Measurements from ENCODE around the gene ACACB. TPM values are rescaled to one million over a fixed set of nuclear protein-coding genes. Genes with fewer than 3 reads are reported as not detected.

The ACACB gene
- polyA plus RNA-seq, 1 donor = 13.6 TPM

DNA sequence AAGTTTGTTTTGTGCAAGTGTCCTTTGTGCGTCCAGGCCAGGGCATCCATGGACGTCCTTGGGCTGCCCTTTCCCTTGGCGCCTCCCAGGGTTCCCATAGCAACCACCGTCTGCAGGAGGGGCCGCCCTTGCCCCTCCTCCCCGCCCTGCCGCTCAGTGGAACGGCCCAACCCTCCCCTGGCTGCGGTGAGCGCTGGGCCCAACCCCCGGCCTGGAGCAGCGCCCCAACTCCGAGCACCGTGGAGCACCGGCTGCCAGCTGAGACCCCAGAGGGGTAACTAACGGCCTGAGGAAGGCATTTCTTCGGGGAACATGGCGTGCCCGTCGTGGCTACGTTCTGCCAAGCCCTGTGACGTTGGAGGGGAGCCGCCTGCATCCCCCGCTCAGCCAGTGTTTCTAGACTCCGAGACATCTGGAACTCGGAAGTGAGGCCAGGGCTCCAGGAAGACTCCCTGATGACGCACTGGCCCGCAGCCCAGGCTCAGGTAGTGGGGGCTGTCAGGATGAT is 5.3 kb upstream of the ACACB start:
- DNase-seq = peak; percentile 91

GRCh38 chr12:109112720-109113465 is 3.5 kb upstream of the ACACB start:
- no peak for DNase-seq

DNA sequence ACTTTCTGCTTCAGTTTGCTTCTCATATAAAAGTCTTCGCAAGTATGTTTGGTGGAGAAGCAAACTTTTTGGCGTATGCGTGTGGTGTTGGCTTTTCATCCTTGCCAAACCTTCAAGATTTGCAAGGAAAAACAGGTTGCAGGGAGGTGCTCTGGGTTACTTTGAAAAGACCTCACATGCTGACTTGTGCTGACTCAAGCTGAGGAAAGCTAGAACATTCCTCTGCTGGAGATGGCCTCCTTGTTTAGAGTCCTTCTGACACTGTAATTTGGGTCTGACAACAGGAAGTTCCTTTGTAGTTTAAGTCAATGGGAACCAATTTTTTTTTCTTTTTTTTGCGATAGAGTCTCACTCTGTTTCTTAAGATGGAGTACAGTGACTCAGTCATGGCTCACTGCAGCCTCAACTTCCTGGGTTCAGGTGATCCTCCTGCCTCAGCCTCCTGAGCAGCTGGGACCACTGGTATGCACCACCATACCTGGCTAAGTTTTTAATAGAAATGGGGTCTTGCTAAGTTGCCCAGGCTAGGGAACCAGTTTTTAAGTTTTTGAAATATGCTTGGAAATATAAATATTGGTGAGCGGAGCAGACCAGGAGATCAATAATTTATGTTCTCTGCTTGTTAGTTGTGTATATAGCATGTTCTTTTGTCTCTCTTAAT is 2.6 kb upstream of the ACACB start:
- DNase-seq = no peak

DNA sequence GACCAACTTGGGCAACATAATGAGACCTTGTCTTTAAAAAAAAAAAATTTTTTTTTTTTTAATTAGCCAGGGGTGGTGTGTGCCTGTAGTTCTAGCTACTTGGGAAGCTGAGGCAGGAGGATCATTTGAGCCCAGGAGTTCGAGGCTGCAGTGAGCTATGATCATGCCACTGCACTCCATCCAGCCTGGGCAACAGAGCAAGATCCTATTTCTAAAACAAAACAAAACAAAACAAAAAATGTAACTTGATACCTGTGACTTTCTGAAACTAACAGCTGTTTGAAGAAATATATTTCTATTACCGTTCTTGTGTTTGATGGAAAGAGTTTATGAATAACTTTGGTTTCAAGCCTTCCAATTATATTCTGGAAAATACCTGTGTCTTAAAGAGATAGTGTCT is 1.7 kb upstream of the ACACB start:
- no peak for DNase-seq

DNA sequence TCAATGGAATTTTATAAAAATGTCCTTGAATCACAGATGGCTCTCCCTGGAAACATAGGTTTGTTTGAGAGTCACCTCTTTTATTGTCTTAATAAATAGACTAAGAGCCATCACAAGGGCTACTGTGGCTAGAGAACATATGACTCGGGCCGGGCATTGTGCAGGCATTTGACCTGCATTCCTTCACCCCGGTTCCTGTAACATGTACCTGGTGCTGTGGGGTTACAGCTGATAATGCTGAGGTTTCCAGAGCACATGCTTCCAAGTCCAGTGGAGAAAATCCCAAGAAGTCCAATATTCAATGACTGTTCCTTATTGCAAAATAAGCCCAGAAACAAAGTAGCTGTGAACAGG is 1.0 kb upstream of the ACACB start:
- no peak for DNase-seq

GRCh38 chr12:109116611-109116949 is 193 bp downstream of the ACACB start:
- no peak for DNase-seq

DNA sequence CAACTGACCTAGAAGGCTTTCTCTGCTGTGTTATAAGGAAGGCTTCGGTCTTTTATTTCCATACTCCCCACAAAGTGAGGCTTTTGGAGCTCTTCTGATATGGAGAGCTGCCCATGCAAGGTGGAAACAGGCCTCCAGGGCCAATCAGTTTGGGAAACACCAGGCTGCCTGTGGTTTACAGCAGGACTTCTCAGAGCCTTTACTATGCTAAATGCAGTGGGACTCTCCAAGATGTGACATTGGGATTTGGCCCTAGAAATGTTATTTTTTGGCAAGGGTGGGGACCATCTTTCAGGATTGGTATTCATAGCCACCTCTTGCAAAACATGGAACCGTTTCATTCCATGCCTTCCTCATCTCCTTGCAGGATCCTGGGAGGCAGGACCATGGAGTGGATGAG is 3.7 kb downstream of the ACACB start:
- DNase-seq = no peak

DNA sequence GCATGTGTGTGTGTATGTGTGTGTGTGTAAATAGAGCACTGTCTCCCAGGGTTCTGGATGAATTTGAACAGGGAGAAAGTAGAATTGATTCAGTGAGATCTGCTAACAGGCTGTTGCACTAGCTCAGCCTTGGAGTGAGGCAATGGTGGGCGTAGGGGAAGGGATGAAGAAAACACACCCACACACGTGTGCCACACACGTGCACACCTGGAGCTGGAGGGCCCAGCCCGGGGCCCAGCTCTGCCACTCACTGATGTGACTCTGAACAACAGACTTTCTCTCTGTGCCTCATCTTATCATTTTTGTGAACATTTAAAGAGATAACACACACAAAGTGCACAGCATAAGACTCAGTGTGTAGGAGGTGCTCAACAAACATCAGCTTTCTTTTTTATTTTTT is 4.2 kb downstream of the ACACB start:
- DNase-seq = no peak

DNA sequence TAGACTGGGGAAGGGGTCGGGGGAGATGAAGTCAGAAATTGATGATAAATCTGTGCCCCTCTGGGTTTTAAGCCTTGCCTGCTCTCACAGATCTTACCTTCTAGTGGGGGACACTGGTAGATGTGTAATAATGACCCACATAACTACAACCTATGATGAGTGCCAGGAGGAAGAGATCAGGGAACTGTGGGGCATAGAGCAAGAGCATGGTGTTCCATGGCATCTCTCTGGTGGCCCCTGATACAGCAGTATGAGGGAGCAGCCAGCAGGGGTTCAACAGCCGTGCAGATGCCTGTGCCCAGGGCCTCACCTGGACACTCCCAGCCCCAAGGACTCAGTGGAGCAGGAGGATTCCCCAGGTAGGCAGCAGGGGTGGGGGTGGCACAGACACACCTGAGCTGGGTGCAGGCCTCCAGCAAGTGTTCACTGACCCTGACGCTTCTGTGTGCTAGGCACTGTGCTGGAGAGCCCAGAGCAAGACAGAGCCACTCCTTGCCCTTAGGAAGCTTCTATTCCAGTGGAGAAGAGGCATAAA is 5.0 kb downstream of the ACACB start:
- no peak for DNase-seq

DNA sequence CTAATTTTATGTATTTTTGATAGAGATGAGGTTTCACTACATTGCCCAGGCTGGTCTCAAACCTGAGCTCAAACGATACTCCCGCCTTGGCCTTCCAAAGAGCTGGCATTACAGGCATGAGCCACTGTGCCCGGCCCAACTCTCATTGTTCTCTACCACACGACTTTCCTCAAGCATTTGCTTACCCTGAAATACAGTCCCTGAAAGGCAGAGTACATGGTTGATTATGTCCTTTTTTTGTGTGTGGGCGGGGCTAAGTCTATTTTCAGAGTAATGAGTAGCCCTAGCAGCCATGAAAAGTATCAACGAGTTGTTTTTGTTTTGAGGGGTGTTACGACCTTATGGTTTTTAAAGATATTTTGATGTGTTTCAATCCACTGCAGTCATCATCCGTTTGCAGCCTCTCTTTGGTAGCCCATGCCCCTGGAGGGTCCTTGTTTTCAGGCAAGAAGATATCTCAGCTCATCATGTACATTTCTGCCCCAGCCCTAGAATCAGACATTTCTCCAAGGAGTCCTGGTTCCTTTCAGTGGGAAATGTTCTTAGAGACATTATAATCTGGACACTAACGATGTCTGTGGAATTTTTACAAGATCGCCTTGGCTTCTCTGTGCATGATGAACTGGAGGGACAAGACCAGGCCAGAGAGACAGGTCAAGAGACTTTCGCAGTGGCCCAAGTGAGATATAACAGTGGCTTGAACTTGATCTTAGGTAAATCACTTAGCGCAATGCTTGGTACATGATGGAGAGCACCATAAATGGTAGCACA is 8.7 kb downstream of the ACACB start:
- no peak for DNase-seq

- no peak for DNase-seq
Observed at GRCh38 chr12:109125791-109126190, 9.4 kb downstream of the ACACB start.

- DNase-seq = peak; percentile 48
Observed at GRCh38 chr12:109126784-109127183, 10.4 kb downstream of the ACACB start.

GRCh38 chr12:109127533-109128242 is 11.3 kb downstream of the ACACB start:
- DNase-seq = no peak

GRCh38 chr12:109130297-109131153 is 14.1 kb downstream of the ACACB start:
- DNase-seq = no peak

DNA sequence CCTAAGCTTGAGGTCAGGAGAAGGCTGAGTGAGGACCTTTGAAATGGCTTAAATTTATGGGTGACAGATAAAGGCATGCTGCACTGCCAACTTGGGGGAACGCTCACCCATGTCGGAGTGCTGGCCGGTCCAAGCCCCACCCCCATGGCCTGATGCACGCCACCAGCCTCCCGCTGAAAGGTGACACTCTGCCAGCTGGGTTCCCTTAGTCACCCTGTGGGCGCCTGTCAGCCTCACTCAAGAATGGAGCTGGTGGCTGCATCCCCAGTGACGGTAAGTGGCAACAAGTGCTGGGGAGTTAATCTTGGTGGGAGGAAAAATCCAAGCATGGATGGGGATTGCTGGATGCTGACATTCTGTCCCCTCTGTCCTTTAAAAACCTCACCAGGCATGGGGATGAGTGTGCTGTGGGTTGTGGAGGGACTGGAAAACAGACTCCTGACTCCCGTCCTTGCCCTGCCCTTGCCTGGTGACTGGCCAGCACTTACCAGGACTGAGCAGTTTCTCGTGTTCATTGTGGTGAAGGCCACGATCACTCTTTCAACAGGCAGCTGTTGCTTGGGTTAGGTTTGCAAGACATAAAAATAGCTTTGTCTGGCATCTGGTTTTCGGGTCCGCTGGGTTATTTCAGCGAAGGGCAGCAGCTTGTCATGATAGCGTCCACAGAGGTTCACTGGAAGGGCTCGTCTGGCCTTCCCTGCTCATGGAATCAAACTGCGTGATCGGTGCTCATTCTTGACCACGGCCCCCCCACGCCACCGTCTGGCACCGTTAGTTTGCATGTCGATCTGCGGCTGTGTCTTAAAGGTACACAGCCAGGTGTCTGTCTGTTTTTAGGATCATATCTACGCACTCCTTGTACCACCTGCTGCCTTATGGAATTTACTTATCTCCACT is 15.0 kb downstream of the ACACB start:
- DNase-seq = no peak

DNA sequence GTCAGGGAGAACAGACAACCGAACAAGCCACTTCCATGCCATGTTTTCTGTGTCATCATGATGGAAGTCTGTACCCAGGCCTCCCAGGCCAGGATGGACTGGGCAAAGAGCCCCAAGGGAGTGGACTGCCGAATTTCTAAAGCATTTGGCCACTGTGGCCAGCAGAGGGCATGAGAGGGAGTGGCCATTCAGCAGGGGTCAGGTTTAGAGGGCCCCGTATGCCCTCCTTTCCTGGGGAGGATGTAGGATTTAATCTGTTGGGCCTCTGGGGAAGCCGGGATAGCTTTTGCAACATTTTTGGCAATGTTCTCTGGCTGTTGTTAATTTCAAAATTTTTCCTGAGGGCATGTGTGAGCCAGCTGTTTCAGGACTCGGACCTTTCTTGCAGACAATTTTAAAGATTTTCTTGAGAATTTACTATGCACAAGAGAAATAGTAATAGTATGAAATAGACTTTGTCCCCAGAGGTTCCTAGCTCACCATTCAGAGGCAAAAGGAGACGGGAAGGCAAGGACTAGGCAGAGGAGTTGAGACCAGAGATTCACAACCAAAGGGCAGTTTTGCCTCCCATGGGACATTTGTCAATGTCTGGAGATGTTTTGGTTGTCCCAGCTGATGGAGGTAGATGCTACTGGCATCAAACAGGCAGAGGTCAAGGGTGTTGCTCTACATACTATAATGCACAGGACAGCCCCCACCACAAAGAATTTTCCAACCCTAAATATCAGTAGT is 18.0 kb downstream of the ACACB start:
- DNase-seq = no peak

GRCh38 chr12:109137055-109137454 is 20.7 kb downstream of the ACACB start:
- DNase-seq = no peak

DNA sequence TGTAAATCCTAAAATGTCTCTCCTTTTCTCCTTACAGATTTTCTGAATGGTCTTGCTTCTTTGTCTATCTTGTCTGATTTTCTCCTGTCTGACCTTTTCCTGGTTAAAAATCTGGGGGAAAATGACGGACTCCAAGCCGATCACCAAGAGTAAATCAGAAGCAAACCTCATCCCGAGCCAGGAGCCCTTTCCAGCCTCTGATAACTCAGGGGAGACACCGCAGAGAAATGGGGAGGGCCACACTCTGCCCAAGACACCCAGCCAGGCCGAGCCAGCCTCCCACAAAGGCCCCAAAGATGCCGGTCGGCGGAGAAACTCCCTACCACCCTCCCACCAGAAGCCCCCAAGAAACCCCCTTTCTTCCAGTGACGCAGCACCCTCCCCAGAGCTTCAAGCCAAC is 23.0 kb downstream of the ACACB start:
- no peak for DNase-seq

- DNase-seq = no peak
Observed at GRCh38 chr12:109139791-109140190, 23.4 kb downstream of the ACACB start.

DNA sequence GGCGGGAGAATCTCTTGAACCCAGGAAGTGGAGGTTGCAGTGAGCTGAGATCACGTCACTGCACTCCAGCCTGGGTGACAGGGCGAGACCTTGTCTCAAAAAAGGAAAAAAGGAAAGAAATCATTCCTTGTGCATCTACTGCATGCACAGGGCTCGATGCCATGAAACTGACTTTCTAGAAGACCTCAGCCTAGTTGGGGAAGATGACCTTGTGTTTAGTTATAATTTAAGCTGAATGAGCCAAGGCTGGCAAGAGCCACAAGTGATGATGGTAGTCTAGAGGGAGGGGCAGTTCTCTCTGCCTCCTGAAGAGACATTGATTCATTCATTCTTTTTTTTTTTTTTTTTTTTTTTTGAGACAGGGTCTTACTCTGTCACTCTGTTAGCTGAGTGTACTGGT is 24.2 kb downstream of the ACACB start:
- DNase-seq = no peak
